SK-N-SH treated with all-trans-retinoic acid at 6 μM for 48 hours (cell line): ENCODE measurements around the gene ADAM23.

Experiments
- ESRRG ChIP-seq: fragments of 250-450 bp; sonication (Bioruptor Pico); IDR thresholded peaks from 2 replicates; pipeline ENCODE4 v1.6.1; 2021; ENCODE audit warnings: mild to moderate bottlenecking
- ISL1 ChIP-seq: fragments of 250-450 bp; sonication (Bioruptor Pico); IDR thresholded peaks from 2 replicates; pipeline ENCODE4 v2.1.2; 2022; ENCODE audit warnings: mild to moderate bottlenecking, moderate library complexity
- OSR1 ChIP-seq: fragments of 250-450 bp; sonication (Bioruptor Pico); IDR thresholded peaks from 2 replicates; pipeline ENCODE4 v1.8.0; 2022; ENCODE audit warnings: moderate library complexity, mild to moderate bottlenecking, inconsistent platforms
- PPARA ChIP-seq: fragments of 250-450 bp; sonication (Bioruptor Pico); IDR thresholded peaks from 2 replicates; pipeline ENCODE4 v1.5.0; 2020; ENCODE audit warnings: mild to moderate bottlenecking, borderline replicate concordance
- RARB ChIP-seq: fragments of 250-450 bp; sonication (Bioruptor Pico); IDR thresholded peaks from 2 replicates; pipeline ENCODE4 v1.8.0; 2021; ENCODE audit warnings: mild to moderate bottlenecking, moderate library complexity
- ZNF565 ChIP-seq: fragments of 450-650 bp; formaldehyde crosslinking; conservative IDR thresholded peaks from 2 replicates; pipeline ENCODE4 v1.5.0; 2020; ENCODE audit warnings: low read depth, mild to moderate bottlenecking, moderate library complexity
- TF ChIP-seq, protein P1 (sequence below): fragments of 250-450 bp; sonication (Bioruptor Pico); IDR thresholded peaks from 2 replicates; pipeline ENCODE4 v1.8.0; 2020; ENCODE audit warnings: mild to moderate bottlenecking, moderate library complexity, borderline replicate concordance
- TF ChIP-seq, protein P2 (sequence below): fragments of 250-450 bp; sonication (Bioruptor Pico); IDR thresholded peaks from 2 replicates; pipeline ENCODE4 v1.8.0; 2021; ENCODE audit warnings: low read depth, mild to moderate bottlenecking, moderate library complexity, borderline replicate concordance
- TF ChIP-seq, protein P3 (sequence below): fragments of 250-450 bp; sonication (Bioruptor Pico); IDR thresholded peaks from 2 replicates; pipeline ENCODE4 v1.5.1; 2021; ENCODE audit warnings: mild to moderate bottlenecking, moderate library complexity
- TF ChIP-seq, protein P4 (sequence below): fragments of 250-450 bp; sonication (Bioruptor Pico); IDR thresholded peaks from 2 replicates; pipeline ENCODE4 v1.5.1; 2020; ENCODE audit warnings: low read depth, mild to moderate bottlenecking, moderate library complexity

DNA sequence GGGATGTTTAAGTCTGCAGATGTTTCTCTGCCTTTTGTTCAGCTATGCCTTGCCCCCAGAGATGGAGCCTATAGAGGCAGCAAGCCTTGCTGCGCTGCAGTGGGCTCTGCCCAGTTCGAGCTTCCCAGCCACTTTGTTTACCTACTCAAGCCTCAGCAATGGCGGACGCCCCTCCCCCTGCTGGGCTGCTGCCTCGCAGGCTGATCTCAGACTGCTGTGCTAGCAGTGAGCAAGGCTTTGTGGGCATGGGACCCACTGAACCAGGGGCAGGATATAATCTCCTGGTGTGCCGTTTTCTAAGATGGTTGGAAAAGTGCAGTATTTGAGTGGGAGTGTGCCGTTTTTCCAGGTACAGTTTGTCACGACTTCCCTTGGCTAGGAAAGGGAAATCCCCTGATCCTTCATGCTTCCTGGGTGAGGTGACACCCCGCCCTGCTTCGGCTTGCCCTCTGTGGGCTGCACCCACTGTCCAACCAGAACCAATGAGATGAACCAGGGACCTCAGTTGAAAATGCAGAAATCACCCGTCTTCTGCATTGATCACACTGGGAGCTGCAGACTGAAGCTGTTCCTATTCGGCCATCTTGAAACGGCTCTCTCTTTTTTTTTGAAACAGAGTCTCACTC, 27.6 kb upstream of the ADAM23 start:
- TF ChIP-seq ZNF565: no peak
- TF ChIP-seq, protein P1, sequence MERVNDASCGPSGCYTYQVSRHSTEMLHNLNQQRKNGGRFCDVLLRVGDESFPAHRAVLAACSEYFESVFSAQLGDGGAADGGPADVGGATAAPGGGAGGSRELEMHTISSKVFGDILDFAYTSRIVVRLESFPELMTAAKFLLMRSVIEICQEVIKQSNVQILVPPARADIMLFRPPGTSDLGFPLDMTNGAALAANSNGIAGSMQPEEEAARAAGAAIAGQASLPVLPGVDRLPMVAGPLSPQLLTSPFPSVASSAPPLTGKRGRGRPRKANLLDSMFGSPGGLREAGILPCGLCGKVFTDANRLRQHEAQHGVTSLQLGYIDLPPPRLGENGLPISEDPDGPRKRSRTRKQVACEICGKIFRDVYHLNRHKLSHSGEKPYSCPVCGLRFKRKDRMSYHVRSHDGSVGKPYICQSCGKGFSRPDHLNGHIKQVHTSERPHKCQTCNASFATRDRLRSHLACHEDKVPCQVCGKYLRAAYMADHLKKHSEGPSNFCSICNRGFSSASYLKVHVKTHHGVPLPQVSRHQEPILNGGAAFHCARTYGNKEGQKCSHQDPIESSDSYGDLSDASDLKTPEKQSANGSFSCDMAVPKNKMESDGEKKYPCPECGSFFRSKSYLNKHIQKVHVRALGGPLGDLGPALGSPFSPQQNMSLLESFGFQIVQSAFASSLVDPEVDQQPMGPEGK (CRISPR knock-in tag): no peak
- TF ChIP-seq, protein P2, sequence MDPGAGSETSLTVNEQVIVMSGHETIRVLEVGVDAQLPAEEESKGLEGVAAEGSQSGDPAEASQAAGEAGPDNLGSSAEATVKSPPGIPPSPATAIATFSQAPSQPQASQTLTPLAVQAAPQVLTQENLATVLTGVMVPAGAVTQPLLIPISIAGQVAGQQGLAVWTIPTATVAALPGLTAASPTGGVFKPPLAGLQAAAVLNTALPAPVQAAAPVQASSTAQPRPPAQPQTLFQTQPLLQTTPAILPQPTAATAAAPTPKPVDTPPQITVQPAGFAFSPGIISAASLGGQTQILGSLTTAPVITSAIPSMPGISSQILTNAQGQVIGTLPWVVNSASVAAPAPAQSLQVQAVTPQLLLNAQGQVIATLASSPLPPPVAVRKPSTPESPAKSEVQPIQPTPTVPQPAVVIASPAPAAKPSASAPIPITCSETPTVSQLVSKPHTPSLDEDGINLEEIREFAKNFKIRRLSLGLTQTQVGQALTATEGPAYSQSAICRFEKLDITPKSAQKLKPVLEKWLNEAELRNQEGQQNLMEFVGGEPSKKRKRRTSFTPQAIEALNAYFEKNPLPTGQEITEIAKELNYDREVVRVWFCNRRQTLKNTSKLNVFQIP (CRISPR knock-in tag): no peak
- TF ChIP-seq, protein P3, sequence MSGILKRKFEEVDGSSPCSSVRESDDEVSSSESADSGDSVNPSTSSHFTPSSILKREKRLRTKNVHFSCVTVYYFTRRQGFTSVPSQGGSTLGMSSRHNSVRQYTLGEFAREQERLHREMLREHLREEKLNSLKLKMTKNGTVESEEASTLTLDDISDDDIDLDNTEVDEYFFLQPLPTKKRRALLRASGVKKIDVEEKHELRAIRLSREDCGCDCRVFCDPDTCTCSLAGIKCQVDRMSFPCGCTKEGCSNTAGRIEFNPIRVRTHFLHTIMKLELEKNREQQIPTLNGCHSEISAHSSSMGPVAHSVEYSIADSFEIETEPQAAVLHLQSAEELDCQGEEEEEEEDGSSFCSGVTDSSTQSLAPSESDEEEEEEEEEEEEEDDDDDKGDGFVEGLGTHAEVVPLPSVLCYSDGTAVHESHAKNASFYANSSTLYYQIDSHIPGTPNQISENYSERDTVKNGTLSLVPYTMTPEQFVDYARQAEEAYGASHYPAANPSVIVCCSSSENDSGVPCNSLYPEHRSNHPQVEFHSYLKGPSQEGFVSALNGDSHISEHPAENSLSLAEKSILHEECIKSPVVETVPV (CRISPR knock-in tag): no peak
- no peak for TF ChIP-seq PPARA (CRISPR knock-in tag)
- no peak for TF ChIP-seq ESRRG
- TF ChIP-seq, protein P4, sequence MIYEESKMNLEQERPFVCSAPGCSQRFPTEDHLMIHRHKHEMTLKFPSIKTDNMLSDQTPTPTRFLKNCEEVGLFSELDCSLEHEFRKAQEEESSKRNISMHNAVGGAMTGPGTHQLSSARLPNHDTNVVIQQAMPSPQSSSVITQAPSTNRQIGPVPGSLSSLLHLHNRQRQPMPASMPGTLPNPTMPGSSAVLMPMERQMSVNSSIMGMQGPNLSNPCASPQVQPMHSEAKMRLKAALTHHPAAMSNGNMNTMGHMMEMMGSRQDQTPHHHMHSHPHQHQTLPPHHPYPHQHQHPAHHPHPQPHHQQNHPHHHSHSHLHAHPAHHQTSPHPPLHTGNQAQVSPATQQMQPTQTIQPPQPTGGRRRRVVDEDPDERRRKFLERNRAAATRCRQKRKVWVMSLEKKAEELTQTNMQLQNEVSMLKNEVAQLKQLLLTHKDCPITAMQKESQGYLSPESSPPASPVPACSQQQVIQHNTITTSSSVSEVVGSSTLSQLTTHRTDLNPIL (CRISPR knock-in tag): no peak
- TF ChIP-seq OSR1 (CRISPR knock-in tag): no peak
- no peak for TF ChIP-seq ISL1 (CRISPR knock-in tag)
- TF ChIP-seq RARB: no peak
